Endothelial cell (in vitro differentiated cells): ENCODE results near the gene FMO4. TPM values are rescaled to one million over a fixed set of nuclear protein-coding genes. Genes with fewer than 3 reads are reported as not detected.

Experiments used
- DNase-seq: peaks from one replicate; pipeline ENCODE4 v3.0.0; 2021; ENCODE audit warnings: low spot score
- H3K27ac Mint-ChIP-seq: one replicate; pipeline ENCODE4 v1.8.0; 2021; ENCODE audit warnings: mixed read lengths, inconsistent platforms; ENCODE audit not compliant: unreplicated experiment
- H3K27me3 Mint-ChIP-seq: one replicate; pipeline ENCODE4 v1.8.0; 2021; ENCODE audit warnings: mild to moderate bottlenecking, moderate library complexity, mixed read lengths, inconsistent platforms; ENCODE audit not compliant: unreplicated experiment
- H3K36me3 Mint-ChIP-seq: one replicate; pipeline ENCODE4 v1.8.0; 2021; ENCODE audit warnings: mild to moderate bottlenecking, low read depth, mixed read lengths, inconsistent platforms; ENCODE audit not compliant: unreplicated experiment
- H3K4me1 Mint-ChIP-seq: one replicate; pipeline ENCODE4 v1.8.0; 2021; ENCODE audit warnings: mild to moderate bottlenecking, mixed read lengths, inconsistent platforms; ENCODE audit not compliant: unreplicated experiment
- H3K4me3 Mint-ChIP-seq: one replicate; pipeline ENCODE4 v1.8.0; 2021; ENCODE audit warnings: mild to moderate bottlenecking, mixed read lengths, inconsistent platforms; ENCODE audit not compliant: unreplicated experiment
- H3K9me3 Mint-ChIP-seq: one replicate; pipeline ENCODE4 v1.8.0; 2021; ENCODE audit warnings: mixed read lengths, inconsistent platforms; ENCODE audit not compliant: unreplicated experiment
- total RNA-seq: library from RNA; stranded (reverse); fragmentation: NEBNext Ultra II Directional; extraction: Animal tissue kit (Norgen Biotek cat#: 25700); gene quantifications from one replicate; pipeline ENCODE4 v1.2.1, GENCODE V29; 2021; ENCODE audit not compliant: unreplicated experiment
- TF ChIP-seq, protein P1 (sequence below): fragments of 200-600 bp; sonication (generic); IDR thresholded peaks from one replicate; pipeline ENCODE4 v1.5.0; 2021; ENCODE audit warnings: antibody characterized with exemption; ENCODE audit not compliant: unreplicated experiment

The FMO4 gene
- total RNA-seq, 1 donor from 2014 or later = 2.4 TPM

DNA sequence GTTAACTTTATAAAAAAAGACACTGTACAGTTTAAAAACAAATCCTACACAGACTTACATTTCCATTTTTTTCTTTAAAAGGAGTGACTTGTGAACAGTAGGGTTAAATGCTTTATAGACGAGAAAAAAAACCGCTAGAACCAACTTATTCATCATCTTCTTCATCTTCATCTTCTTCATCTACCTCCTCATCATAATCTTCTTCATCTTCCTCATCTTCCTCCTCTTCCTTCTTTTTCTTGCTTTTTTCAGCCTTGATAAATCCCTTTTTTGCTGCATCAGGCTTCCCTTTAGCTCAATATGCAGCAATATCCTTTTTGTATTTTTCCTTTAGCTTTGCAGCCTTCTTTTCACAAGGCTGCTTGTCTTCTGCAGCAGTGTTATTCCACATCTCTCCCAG is 43.2 kb upstream of the FMO4 start:
- no peak overlapping the region for H3K27ac Mint-ChIP-seq
- no peaks in the 10 kb centered on the region for H3K27me3 Mint-ChIP-seq
- no peaks in the 10 kb centered on the region for H3K9me3 Mint-ChIP-seq
- TF ChIP-seq, protein P1, sequence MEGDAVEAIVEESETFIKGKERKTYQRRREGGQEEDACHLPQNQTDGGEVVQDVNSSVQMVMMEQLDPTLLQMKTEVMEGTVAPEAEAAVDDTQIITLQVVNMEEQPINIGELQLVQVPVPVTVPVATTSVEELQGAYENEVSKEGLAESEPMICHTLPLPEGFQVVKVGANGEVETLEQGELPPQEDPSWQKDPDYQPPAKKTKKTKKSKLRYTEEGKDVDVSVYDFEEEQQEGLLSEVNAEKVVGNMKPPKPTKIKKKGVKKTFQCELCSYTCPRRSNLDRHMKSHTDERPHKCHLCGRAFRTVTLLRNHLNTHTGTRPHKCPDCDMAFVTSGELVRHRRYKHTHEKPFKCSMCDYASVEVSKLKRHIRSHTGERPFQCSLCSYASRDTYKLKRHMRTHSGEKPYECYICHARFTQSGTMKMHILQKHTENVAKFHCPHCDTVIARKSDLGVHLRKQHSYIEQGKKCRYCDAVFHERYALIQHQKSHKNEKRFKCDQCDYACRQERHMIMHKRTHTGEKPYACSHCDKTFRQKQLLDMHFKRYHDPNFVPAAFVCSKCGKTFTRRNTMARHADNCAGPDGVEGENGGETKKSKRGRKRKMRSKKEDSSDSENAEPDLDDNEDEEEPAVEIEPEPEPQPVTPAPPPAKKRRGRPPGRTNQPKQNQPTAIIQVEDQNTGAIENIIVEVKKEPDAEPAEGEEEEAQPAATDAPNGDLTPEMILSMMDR = no peak
- H3K4me3 Mint-ChIP-seq = no peak overlapping the region
- H3K36me3 Mint-ChIP-seq = no peaks in the 10 kb centered on the region
- H3K4me1 Mint-ChIP-seq = no peaks in the 10 kb centered on the region
- no peak for DNase-seq

DNA sequence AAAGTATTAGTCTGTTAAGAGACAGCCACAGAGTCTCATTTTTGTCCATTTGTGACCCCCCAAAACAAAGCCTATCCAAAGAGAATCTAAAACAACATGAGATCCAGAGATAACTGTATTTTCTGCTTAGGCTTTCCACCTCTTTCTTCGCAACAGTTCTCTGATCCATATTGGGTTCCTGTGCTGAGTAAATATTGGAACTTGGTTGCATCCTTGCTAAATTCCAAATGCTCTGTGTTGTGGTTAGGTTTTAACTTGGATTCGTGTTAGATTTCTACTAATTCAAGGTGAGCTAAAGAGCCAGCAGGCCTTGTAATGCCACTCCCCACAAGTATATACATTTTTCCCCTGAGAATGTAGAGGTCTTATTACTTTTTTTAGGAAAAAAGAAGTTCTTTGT is 36.4 kb upstream of the FMO4 start:
- H3K27ac Mint-ChIP-seq = no peak overlapping the region
- no peaks in the 10 kb centered on the region for H3K27me3 Mint-ChIP-seq
- H3K9me3 Mint-ChIP-seq = no peaks in the 10 kb centered on the region
- TF ChIP-seq, protein P1 = no peak
- DNase-seq = no peak
- H3K4me3 Mint-ChIP-seq = no peak overlapping the region
- H3K36me3 Mint-ChIP-seq = no peaks in the 10 kb centered on the region
- no peaks in the 10 kb centered on the region for H3K4me1 Mint-ChIP-seq

DNA sequence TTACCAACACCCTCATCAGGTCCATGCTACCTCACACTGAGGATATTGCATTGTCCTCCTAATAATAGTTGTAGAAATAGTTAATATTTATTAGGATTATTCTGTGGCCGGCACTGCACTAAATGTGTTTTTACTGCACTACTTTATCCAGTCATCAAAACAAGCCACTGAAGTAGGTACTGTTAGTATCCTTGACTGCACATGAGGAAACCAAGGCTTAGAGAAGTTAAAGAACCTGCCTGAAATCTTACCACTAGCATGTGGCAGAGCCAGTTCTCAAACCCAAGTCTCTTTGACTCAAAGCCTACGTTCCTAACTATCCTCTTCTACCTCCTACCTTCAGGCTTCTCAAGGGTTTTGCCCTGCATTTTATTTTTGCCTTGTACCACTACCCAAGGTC is 34.7 kb upstream of the FMO4 start:
- Mint-ChIP-seq H3K27me3 (no peaks in the 10 kb centered on the region), H3K4me3 (no peak overlapping the region), H3K27ac (no peak overlapping the region), H3K9me3 (no peaks in the 10 kb centered on the region), H3K4me1 (no peaks in the 10 kb centered on the region), H3K36me3 (no peaks in the 10 kb centered on the region)
- TF ChIP-seq, protein P1 = no peak
- DNase-seq = no peak

DNA sequence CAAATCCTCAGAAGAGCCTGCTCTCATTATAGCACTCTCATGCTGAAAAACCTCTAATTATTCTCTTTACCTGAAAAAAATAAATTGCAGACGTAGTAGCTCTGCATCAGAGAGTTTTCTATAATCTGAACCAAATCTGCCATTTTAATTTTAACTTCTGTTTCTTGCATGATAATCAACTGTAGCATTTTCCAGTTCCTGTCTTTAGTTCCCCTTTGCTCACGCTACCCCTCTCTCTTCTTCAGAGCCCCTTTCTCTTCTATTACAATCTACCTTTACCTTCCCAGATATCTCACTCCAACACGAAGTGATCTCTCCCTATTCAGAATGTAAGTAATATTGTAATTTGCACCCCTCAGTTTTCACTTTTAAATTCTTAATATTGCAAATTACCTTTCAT is 34.3 kb upstream of the FMO4 start:
- TF ChIP-seq, protein P1 = no peak
- Mint-ChIP-seq H3K27ac (no peak overlapping the region), H3K4me3 (no peak overlapping the region), H3K27me3 (no peaks in the 10 kb centered on the region), H3K4me1 (no peaks in the 10 kb centered on the region), H3K36me3 (no peaks in the 10 kb centered on the region), H3K9me3 (no peaks in the 10 kb centered on the region)
- no peak for DNase-seq

DNA sequence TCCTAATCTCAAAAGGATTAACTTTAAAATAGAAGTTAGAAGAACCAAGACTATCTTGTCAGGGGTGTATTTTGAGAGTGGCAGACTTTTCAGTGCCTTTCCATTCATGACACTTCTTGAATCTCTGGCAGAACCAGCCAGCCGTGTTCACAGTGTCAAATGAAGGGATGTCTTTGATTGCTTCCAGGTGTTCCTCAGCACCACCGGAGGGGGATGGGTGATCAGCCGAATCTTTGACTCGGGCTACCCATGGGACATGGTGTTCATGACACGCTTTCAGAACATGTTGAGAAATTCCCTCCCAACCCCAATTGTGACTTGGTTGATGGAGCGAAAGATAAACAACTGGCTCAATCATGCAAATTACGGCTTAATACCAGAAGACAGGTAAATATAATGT is 33.4 kb upstream of the FMO4 start:
- no peak for DNase-seq
- no peaks in the 10 kb centered on the region for H3K4me1 Mint-ChIP-seq
- no peaks in the 10 kb centered on the region for H3K9me3 Mint-ChIP-seq
- no peak overlapping the region for H3K4me3 Mint-ChIP-seq
- TF ChIP-seq, protein P1 = no peak
- H3K27me3 Mint-ChIP-seq = no peaks in the 10 kb centered on the region
- H3K36me3 Mint-ChIP-seq = no peaks in the 10 kb centered on the region
- H3K27ac Mint-ChIP-seq = no peak overlapping the region
